Measurements from ENCODE around the gene NBPF26.
"Not testable (repeated sequence)": the region's sequence is repeated elsewhere in the genome, so short reads cannot be mapped to it uniquely, and the experiment has no call there.

The NBPF26 gene

DNA sequence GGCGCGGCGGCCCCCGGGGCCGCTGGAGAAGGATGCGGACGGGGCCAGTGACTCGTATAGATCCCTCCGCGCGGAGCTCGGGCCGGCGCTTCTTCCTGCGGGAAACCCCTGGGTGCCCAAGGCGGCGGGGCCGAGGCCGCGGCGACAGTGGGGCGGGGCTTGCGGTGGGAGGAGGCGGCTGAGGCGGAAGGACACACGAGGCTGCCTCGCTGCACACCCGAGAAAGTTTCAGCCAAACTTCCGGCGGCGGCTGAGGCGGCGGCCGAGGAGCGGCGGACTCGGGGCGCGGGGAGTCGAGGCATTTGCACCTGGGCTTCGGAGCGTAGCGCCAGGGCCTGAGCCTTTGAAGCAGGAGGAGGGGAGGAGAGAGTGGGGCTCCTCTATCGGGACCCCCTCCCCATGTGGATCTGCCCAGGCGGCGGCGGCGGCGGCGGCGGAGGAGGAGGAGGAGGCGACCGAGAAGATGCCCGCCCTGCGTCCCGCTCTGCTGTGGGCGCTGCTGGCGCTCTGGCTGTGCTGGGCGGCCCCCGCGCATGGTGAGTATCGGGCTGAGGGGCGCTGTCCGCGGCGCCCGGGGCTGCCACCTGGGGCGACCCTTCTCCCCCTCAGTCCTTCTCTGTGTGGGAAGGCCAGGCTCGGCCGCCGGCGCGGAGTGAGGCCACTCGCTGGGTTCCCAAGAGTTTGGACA lies at the start of gene NBPF26:
Gene NBPF26, plus strand, starts transcription at position 231 of the 688 bp plus-strand sequence.
- DNase-seq = peak; percentile 61

- not testable (repeated sequence) for DNase-seq
These were observed 43.5 kb upstream of the NBPF26 start for GRCh38 chr1:120680106-120680819.

DNA sequence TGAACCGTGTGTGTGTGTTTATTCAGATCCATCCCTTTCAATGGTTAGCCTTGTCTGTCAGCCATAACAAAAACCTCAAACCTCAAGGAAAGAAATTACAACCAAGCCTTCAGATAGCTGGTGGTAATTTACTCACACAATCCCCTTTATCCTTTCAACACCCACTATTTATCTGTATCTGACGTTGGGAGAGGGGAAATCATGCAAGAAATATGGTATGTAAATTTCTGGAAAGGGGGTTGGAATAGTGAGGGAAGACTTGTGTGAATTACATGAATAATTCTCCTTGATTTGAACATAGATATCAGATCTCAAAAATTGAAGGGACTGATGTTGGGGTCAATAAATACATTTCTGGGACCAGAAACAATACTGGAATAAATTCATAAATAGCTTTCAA lies 42.8 kb upstream of the NBPF26 start:
- DNase-seq = not testable (repeated sequence)

GRCh38 chr1:120684397-120684796 lies 39.3 kb upstream of the NBPF26 start:
- DNase-seq = not testable (repeated sequence)

GRCh38 chr1:120685622-120686021 lies 38.1 kb upstream of the NBPF26 start:
- not testable (repeated sequence) for DNase-seq

GRCh38 chr1:120687250-120687649 lies 36.5 kb upstream of the NBPF26 start:
- DNase-seq = not testable (repeated sequence)

- DNase-seq = not testable (repeated sequence)
These were observed 22.8 kb upstream of the NBPF26 start for GRCh38 chr1:120700807-120701562.

DNA sequence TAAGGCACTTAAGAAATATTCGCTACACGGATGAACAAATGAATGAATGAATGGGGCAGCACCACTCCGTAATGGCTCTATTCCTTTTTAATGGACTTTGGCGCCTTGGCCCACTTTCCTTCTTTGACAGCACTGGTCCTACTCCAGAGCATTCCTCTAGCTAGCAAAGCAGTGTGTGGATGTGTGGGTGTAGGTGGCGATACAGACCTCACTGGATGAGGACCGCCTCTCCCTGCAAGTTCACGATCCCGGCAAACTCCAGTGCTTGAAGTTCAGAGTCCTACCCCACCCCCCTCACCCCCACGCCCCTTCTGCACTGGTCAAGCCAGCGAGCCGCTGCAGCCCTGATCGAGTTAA lies 409 bp upstream of the NBPF26 start:
- not testable (repeated sequence) for DNase-seq

DNA sequence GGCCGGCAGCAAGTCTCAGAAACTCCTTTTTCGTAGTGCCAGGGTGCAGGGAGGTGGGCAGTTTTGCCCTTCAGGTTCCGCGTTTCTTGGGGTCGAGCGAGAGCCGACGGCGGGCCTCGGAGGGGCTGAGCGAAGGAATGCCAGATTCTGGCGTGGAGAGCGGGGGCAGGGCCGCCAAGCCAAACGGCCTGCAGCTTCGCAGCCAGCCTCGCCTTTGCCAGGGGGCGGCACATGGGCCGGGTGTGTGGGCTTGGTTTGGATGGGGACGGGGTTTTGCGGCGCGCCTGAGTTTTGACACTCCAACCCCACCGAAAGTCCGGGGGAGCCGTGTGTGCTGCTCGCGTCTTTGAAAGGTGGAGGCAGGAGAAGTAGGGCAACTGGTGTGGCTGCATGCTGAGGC lies 762 bp downstream of the NBPF26 start:
- not testable (repeated sequence) for DNase-seq

- DNase-seq = not testable (repeated sequence)
These were observed 5.1 kb downstream of the NBPF26 start for GRCh38 chr1:120728811-120729210.

DNA sequence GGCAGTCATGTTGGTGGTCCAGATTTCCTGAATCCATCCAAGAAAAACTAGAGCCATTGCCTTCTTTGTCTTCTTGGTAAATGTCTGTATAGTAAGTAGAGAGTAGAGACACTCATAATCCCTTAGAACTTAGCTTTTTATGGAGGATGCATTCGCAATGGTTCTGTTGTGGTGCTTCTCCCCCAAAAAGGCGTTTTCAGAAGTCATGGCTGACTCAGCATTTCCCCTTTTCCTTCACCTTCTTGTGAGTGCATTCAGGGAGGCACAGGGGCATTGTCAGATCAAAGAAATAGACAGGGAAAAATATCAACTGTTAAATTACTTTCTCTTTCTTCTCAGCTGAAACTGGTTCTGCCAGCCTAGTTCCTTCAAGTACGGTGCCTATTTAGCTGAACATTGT lies 45.3 kb downstream of the NBPF26 start:
- not testable (repeated sequence) for DNase-seq

- not testable (repeated sequence) for DNase-seq
These were observed 81.7 kb downstream of the NBPF26 start for GRCh38 chr1:120805452-120805851.

DNA sequence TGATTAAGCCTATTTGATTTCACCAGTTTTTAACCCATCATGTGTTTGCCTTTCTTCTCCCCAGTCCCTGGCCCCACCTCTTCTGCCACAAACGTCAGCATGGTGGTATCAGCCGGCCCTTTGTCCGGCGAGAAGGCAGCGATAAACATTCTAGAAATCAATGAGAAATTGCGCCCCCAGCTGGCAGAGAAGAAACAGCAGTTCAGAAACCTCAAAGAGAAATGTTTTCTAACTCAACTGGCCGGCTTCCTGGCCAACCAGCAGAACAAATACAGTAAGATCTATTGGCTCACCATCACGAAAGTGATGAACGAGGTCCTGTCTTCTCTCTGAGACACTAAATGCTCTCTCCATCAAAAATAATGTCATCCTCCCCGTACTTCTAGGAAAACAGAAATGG lies 88.1 kb downstream of the NBPF26 start:
- DNase-seq = peak; percentile 11

GRCh38 chr1:120825051-120825450 lies 101.3 kb downstream of the NBPF26 start:
- not testable (repeated sequence) for DNase-seq

- not testable (repeated sequence) for DNase-seq
These were observed 102.9 kb downstream of the NBPF26 start for GRCh38 chr1:120826623-120827022.

DNA sequence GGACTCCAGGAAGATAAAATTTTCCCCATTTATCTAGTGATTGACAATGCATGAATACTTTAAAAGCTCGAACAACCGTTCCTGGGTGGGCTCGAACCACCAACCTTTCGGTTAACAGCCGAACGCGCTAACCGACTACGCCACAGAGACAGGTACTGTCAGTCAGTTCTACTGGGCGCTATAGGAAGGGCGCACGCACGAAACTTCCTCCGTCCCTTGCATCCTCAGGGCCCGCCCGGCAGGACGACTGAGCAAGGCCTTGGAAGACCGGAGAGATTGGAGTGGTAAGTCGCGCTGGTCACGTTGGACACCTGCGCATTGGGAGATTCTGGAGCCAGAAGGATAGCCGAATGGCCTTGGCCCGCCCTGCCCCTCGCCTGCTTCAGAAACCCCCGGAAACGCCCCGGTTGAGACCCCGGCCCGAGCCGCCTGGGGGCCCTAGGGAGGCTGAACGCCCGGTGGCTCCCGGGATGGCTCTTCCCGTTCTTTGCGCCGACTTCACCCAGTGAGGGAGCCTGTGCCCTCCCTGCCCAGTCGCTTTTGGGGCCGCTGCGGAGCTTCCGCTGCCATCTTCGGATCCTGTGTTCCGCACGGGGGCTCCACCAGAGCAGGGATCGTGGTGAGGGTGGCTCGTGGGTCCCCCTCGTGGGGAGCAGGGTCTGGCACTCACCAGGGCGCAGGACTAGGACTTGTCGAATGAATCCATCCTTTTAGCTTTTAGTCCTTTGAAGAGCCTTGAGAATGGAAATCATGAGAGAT lies 120.6 kb downstream of the NBPF26 start:
- DNase-seq = peak; percentile 57

- not testable (repeated sequence) for DNase-seq
These were observed 121.2 kb downstream of the NBPF26 start for GRCh38 chr1:120844945-120845330.

GRCh38 chr1:120849400-120850286 lies 125.9 kb downstream of the NBPF26 start:
- not testable (repeated sequence) for DNase-seq

GRCh38 chr1:120850287-120850536 lies 126.5 kb downstream of the NBPF26 start:
- DNase-seq = not testable (repeated sequence)

- peak; percentile 84 for DNase-seq
These were observed 127.0 kb downstream of the NBPF26 start for GRCh38 chr1:120850537-120851421.

DNA sequence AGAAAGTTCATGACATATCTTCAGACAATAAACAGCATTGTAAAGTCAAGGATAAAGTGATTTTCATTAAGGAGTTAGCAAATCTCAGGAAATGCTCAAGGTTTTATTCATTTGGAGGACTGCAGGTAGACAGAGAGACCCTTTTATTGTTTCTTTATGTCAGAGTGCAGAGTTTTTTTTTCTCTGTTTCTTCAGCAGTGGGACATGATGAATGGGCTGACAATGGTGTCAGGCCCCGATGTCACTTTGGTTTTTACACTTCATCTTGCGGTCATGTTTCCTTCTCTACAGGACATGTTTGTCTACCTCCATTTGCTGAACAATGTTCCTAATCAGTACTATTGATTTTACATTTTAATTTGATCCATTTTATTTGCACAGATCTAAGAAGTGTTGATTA lies 134.4 kb downstream of the NBPF26 start:
- not testable (repeated sequence) for DNase-seq
